Liver (tissue), 3 donors: ENCODE data around the gene PLS3.
"Not testable (repeated sequence)": the region's sequence is repeated elsewhere in the genome, so short reads cannot be mapped to it uniquely, and the experiment has no call there.

Experiments
- EGR1 ChIP-seq, 2 donors: IDR thresholded peaks; 2 replicates each; pipeline ENCODE4 v1.6.1; 2016 to 2018; ENCODE audit warnings: antibody characterized with exemption in 2 of 2, low read depth in 2 of 2
- FOXA1 ChIP-seq: IDR thresholded peaks from 2 replicates; pipeline ENCODE4 v1.6.1; 2016; ENCODE audit warnings: antibody characterized with exemption
- GABPA ChIP-seq, 2 donors: IDR thresholded peaks in 1 of 2; conservative IDR thresholded peaks in 1 of 2; 2 replicates each; pipeline ENCODE4 v1.6.1; 2016; ENCODE audit warnings: antibody characterized with exemption in 2 of 2, mild to moderate bottlenecking in 1 of 2, moderate library complexity in 1 of 2
- RAD21 ChIP-seq, 2 donors: IDR thresholded peaks; 2 replicates each; pipeline ENCODE4 v1.6.1; 2016; ENCODE audit warnings: antibody characterized with exemption in 2 of 2, mild to moderate bottlenecking in 2 of 2
- TAF1 ChIP-seq: conservative IDR thresholded peaks from 2 replicates; pipeline ENCODE4 v1.6.1; 2016; ENCODE audit warnings: antibody characterized with exemption, mild to moderate bottlenecking
- YY1 ChIP-seq: IDR thresholded peaks from 2 replicates; pipeline ENCODE4 v1.6.1; 2016; ENCODE audit warnings: antibody characterized with exemption, mild to moderate bottlenecking
- TF ChIP-seq, protein P1 (sequence below): fragments of 150-350 bp; IDR thresholded peaks from 2 replicates; pipeline ENCODE4 v1.5.1; 2017; ENCODE audit warnings: improper control_type of control experiment, low read depth, low read length; ENCODE audit not compliant: missing input control
- TF ChIP-seq, protein P2 (sequence below): IDR thresholded peaks from 2 replicates; pipeline ENCODE4 v1.6.1; 2016; ENCODE audit warnings: antibody characterized with exemption
- TF ChIP-seq, protein P3 (sequence below): IDR thresholded peaks from 2 replicates; pipeline ENCODE4 v1.6.1; 2016; ENCODE audit warnings: antibody characterized with exemption, mild to moderate bottlenecking
- TF ChIP-seq, protein P4 (sequence below): IDR thresholded peaks from 2 replicates; pipeline ENCODE4 v1.6.1; 2016; ENCODE audit warnings: antibody characterized with exemption
- TF ChIP-seq, protein P5 (sequence below): IDR thresholded peaks from 2 replicates; pipeline ENCODE4 v1.6.1; 2016; ENCODE audit warnings: antibody characterized with exemption
- donor health status: healthy.
- donor health status: healthy.

DNA sequence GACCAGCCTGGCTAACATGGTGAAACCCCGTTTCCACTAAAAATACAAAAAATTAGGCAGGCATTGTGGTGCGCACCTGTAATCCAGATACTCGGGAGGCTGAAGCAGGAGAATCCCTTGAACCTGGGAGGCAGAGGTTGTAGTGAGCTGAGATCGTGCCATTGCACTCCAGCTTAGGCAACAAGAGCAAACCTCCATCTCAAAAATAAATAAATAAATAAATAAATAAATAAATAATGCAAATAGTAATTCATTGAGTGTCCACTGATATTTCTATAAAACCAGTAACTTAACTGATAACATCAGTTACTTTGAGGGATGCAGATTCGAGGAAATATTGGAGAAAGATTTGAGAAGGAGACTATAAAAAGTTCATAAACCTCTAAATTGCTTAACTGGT lies 83.4 kb downstream of the PLS3 start:
- TF ChIP-seq, protein P1, sequence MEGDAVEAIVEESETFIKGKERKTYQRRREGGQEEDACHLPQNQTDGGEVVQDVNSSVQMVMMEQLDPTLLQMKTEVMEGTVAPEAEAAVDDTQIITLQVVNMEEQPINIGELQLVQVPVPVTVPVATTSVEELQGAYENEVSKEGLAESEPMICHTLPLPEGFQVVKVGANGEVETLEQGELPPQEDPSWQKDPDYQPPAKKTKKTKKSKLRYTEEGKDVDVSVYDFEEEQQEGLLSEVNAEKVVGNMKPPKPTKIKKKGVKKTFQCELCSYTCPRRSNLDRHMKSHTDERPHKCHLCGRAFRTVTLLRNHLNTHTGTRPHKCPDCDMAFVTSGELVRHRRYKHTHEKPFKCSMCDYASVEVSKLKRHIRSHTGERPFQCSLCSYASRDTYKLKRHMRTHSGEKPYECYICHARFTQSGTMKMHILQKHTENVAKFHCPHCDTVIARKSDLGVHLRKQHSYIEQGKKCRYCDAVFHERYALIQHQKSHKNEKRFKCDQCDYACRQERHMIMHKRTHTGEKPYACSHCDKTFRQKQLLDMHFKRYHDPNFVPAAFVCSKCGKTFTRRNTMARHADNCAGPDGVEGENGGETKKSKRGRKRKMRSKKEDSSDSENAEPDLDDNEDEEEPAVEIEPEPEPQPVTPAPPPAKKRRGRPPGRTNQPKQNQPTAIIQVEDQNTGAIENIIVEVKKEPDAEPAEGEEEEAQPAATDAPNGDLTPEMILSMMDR = not testable (repeated sequence)
- TF ChIP-seq, protein P2, sequence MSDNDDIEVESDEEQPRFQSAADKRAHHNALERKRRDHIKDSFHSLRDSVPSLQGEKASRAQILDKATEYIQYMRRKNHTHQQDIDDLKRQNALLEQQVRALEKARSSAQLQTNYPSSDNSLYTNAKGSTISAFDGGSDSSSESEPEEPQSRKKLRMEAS = not testable (repeated sequence)
- TF ChIP-seq, protein P3, sequence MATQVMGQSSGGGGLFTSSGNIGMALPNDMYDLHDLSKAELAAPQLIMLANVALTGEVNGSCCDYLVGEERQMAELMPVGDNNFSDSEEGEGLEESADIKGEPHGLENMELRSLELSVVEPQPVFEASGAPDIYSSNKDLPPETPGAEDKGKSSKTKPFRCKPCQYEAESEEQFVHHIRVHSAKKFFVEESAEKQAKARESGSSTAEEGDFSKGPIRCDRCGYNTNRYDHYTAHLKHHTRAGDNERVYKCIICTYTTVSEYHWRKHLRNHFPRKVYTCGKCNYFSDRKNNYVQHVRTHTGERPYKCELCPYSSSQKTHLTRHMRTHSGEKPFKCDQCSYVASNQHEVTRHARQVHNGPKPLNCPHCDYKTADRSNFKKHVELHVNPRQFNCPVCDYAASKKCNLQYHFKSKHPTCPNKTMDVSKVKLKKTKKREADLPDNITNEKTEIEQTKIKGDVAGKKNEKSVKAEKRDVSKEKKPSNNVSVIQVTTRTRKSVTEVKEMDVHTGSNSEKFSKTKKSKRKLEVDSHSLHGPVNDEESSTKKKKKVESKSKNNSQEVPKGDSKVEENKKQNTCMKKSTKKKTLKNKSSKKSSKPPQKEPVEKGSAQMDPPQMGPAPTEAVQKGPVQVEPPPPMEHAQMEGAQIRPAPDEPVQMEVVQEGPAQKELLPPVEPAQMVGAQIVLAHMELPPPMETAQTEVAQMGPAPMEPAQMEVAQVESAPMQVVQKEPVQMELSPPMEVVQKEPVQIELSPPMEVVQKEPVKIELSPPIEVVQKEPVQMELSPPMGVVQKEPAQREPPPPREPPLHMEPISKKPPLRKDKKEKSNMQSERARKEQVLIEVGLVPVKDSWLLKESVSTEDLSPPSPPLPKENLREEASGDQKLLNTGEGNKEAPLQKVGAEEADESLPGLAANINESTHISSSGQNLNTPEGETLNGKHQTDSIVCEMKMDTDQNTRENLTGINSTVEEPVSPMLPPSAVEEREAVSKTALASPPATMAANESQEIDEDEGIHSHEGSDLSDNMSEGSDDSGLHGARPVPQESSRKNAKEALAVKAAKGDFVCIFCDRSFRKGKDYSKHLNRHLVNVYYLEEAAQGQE = not testable (repeated sequence)
- TF ChIP-seq YY1; RAD21 (IDR thresholded peaks at IDR 0.05); TAF1; GABPA (IDR thresholded peaks at IDR 0.05 in 1 of 2, conservative IDR thresholded peaks at IDR 0.05 in 1 of 2); FOXA1; EGR1 (IDR thresholded peaks at IDR 0.05; ENCODE audit: low read depth in 2 of 2): not testable (repeated sequence)
- TF ChIP-seq, protein P4, sequence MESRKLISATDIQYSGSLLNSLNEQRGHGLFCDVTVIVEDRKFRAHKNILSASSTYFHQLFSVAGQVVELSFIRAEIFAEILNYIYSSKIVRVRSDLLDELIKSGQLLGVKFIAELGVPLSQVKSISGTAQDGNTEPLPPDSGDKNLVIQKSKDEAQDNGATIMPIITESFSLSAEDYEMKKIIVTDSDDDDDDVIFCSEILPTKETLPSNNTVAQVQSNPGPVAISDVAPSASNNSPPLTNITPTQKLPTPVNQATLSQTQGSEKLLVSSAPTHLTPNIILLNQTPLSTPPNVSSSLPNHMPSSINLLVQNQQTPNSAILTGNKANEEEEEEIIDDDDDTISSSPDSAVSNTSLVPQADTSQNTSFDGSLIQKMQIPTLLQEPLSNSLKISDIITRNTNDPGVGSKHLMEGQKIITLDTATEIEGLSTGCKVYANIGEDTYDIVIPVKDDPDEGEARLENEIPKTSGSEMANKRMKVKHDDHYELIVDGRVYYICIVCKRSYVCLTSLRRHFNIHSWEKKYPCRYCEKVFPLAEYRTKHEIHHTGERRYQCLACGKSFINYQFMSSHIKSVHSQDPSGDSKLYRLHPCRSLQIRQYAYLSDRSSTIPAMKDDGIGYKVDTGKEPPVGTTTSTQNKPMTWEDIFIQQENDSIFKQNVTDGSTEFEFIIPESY = not testable (repeated sequence)
- TF ChIP-seq, protein P5, sequence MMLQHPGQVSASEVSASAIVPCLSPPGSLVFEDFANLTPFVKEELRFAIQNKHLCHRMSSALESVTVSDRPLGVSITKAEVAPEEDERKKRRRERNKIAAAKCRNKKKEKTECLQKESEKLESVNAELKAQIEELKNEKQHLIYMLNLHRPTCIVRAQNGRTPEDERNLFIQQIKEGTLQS = not testable (repeated sequence)
